Measurements from ENCODE around the gene SEMA3F. TPM values are rescaled to one million over a fixed set of nuclear protein-coding genes. Genes with fewer than 3 reads are reported as not detected.

Gene SEMA3F
- total RNA-seq, 4 donors from 2014 or later: 13.2 to 44.2 (median 38.2) TPM

DNA sequence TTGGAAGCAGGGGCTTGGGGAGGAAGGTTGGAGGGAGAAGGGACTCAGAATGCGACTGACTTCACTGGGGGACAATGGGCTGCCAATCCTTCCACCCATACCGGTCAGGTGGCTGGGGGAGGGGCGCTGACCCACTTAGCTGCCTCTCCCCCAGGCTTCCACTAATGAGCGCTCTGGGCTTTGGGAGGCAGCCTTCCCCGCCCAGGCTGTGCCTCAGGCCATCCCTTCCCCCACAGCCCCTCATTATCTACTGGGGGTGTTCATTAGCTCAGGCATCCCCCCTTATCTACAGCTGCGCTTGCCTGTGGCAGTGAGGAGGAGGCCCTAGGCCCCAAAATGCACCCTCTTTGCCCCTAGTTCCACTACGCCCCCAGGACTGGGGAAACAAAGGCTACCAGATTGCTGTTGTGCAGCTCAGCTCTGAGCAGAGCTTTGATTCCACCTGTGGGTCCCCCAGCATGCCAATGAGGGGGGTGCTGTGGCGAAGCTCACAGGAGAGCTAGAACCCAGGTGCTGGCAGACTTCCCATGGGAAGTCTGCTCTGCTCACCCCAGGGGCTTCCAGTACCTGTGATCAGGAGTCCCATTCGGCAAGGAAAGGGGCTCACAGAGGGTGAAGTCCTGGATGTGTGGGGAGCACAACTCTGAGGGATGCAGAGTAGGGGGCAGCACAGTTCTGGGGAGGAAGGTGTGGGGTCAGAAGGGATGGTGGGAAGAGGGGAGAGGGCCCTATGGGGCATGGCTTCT is 29.4 kb upstream of the SEMA3F start:
- Histone ChIP-seq H3K27me3 (no peaks in the 10 kb centered on the region), H3K27ac (no peak overlapping the region), H3K9me3 (no peaks in the 10 kb centered on the region), H3K4me3 (replicated peaks in 1 of 3) (no peak overlapping the region), H3K4me1 (peaks cover 27 to 53% of the 10 kb centered on the region in 2 donors), H3K36me3 (no peaks in the 10 kb centered on the region)
- no peak for TF ChIP-seq POLR2A (IDR thresholded peaks at IDR 0.05)
- TF ChIP-seq, protein P1, sequence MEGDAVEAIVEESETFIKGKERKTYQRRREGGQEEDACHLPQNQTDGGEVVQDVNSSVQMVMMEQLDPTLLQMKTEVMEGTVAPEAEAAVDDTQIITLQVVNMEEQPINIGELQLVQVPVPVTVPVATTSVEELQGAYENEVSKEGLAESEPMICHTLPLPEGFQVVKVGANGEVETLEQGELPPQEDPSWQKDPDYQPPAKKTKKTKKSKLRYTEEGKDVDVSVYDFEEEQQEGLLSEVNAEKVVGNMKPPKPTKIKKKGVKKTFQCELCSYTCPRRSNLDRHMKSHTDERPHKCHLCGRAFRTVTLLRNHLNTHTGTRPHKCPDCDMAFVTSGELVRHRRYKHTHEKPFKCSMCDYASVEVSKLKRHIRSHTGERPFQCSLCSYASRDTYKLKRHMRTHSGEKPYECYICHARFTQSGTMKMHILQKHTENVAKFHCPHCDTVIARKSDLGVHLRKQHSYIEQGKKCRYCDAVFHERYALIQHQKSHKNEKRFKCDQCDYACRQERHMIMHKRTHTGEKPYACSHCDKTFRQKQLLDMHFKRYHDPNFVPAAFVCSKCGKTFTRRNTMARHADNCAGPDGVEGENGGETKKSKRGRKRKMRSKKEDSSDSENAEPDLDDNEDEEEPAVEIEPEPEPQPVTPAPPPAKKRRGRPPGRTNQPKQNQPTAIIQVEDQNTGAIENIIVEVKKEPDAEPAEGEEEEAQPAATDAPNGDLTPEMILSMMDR (IDR thresholded peaks at IDR 0.05): no peak
- no peak for DNase-seq
- intact Hi-C loops (cut with DNase I): no loop called here
- 64 to 70% methylated on average over 7 to 8 of the region's 9 CpGs for WGBS, 2 donors

DNA sequence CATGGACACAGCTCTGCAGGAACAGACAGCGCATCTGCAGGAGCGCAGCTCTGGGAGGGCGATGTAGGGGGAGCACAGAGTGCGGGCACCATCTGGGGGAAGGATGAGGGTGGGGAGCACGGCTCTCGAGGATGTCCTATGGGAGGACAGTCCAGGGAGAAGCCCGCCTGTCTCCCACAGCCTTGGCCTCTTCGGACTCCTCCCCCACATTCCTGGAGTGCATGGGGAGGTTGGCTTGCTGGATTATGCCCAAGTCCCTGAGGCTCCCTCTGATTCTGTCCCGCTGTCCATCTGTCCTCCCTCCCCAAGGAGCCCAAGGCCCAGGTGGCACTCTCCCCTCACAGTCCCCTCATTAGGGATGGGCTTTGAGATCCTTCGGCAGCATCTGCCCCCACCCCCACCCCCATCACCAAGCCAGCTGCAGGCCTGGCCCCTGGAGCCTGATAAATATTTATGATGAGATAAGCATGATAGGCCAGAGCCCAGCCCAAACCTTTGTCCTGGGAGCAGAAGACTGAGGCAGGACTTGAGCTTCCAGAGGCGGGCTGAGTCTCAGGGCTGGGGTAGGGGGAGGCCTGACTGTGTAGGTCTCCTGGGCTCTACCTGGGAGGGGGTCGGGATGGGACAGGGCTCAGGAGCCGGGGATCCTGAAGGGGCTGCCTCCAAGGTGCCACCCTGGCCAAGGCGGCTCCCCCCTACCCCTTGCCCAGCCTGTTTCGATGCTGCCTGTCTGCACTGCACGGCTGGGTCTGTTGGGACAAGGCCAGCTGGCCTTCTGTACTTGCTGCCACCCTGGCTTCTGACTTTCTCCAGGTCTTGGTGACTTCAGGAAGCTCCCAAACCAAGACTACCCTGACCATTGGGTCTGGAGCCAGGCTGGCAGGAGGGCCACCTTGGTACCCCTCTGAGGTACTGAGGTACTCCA is 28.6 kb upstream of the SEMA3F start:
- intact Hi-C loops (cut with DNase I): no loop called here
- TF ChIP-seq POLR2A (IDR thresholded peaks at IDR 0.05): no peak
- TF ChIP-seq, protein P1 (IDR thresholded peaks at IDR 0.05): no peak
- peaks cover 27 to 53% of the 10 kb centered on the region in 2 donors for H3K4me1 ChIP-seq
- no peaks in the 10 kb centered on the region for H3K27me3 ChIP-seq
- peak; percentile 72 to 75 for DNase-seq
- H3K36me3 ChIP-seq: no peaks in the 10 kb centered on the region
- H3K4me3 ChIP-seq (replicated peaks in 1 of 3): no peak overlapping the region
- H3K27ac ChIP-seq: no peak overlapping the region
- H3K9me3 ChIP-seq: no peaks in the 10 kb centered on the region
- 55 to 59% methylated on average over 8 to 11 of the region's 16 CpGs for WGBS, 2 donors

DNA sequence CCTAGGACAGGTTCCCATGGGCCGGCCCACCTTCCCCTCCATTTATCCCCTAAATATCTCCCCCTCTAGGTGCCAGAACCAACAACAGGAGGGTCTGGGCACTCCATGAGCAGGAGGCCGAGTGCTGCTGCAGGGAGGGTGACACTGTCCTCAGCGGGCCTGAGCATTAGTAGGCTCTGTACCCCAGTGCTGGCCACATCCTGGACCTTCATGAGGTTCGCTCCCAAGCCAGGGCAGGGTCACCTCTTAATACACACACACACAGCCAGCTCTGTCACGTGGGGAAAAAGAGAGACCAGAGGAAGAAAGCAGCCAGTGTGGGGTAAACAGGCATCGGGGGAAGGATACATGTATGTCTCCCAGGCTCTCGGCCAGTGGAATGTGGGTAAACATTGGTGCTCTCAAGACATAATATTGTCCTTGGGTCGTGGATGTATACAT is 27.9 kb upstream of the SEMA3F start:
- TF ChIP-seq, protein P1 (IDR thresholded peaks at IDR 0.05): no peak
- no peak for TF ChIP-seq POLR2A (IDR thresholded peaks at IDR 0.05)
- intact Hi-C loops (cut with DNase I): no loop called here
- Histone ChIP-seq H3K9me3 (no peaks in the 10 kb centered on the region), H3K4me3 (replicated peaks in 1 of 3) (no peak overlapping the region), H3K27me3 (no peaks in the 10 kb centered on the region), H3K36me3 (no peaks in the 10 kb centered on the region), H3K27ac (no peak overlapping the region), H3K4me1 (peaks cover 27 to 48% of the 10 kb centered on the region in 2 donors)
- no peak for DNase-seq
- WGBS, 2 donors: 87 to 89% methylated on average over 8 of the region's 8 CpGs

DNA sequence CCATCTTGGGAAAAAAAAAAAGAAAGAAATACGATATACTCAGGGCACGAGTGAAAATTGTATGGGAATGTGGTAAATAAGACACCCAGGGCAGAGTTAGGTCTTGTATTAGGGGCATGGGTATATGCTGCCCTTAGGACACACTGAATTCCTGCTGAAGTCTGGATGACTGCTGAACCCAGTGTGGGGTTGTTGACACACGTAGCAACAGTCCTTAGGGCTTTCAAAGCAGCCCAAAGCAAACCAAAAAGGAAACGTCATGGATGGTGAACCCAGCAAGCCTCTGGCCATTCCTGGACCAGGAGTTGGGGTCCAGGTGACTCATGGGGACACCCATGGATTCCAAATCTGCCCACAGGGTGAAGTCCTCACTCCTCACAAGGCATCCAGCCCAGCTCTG is 27.1 kb upstream of the SEMA3F start:
- WGBS, 2 donors: 56 to 58% methylated on average over 4 of the region's 4 CpGs
- Histone ChIP-seq H3K4me3 (replicated peaks in 1 of 3) (no peak overlapping the region), H3K9me3 (no peaks in the 10 kb centered on the region), H3K27ac (no peak overlapping the region), H3K27me3 (no peaks in the 10 kb centered on the region), H3K36me3 (no peaks in the 10 kb centered on the region), H3K4me1 (peaks cover 27 to 48% of the 10 kb centered on the region in 2 donors)
- TF ChIP-seq, protein P1 (IDR thresholded peaks at IDR 0.05): no peak
- TF ChIP-seq POLR2A (IDR thresholded peaks at IDR 0.05): no peak
- no peak for DNase-seq
- intact Hi-C loops (cut with DNase I): no loop called here

Data from thyroid gland (tissue), 4 donors.